Upper lobe of left lung (tissue), 4 donors: ENCODE data around the gene SNX30.
A peak's percentile ranks its signal among the peaks of the same experiment; 100 is the strongest.

Source experiments
- POLR2A ChIP-seq, 4 donors: fragments of 450-650 bp; IDR thresholded peaks; one replicate each; pipeline ENCODE4 v1.5.1; 2016 to 2017; ENCODE audit warnings: antibody characterized with exemption in 4 of 4, mild to moderate bottlenecking in 2 of 4
- TF ChIP-seq, protein P1 (sequence below), 6 experiments: fragments of 450-650 bp in 4 of 6; fragments of 200-600 bp in 2 of 6; sonication (generic) in 2 of 6; IDR thresholded peaks; one replicate each; pipeline ENCODE4 v1.5.1; 2016 to 2019; ENCODE audit warnings: antibody characterized with exemption in 6 of 6

GRCh38 chr9:112752334-112753125 lies 2.0 kb downstream of the SNX30 start:
- TF ChIP-seq, protein P1, sequence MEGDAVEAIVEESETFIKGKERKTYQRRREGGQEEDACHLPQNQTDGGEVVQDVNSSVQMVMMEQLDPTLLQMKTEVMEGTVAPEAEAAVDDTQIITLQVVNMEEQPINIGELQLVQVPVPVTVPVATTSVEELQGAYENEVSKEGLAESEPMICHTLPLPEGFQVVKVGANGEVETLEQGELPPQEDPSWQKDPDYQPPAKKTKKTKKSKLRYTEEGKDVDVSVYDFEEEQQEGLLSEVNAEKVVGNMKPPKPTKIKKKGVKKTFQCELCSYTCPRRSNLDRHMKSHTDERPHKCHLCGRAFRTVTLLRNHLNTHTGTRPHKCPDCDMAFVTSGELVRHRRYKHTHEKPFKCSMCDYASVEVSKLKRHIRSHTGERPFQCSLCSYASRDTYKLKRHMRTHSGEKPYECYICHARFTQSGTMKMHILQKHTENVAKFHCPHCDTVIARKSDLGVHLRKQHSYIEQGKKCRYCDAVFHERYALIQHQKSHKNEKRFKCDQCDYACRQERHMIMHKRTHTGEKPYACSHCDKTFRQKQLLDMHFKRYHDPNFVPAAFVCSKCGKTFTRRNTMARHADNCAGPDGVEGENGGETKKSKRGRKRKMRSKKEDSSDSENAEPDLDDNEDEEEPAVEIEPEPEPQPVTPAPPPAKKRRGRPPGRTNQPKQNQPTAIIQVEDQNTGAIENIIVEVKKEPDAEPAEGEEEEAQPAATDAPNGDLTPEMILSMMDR (IDR thresholded peaks at IDR 0.05), result no peak
- peak in 1 of 4 donors; percentile 20 for TF ChIP-seq POLR2A (IDR thresholded peaks at IDR 0.05)
